ENCODE results near the gene GBF1.

GBF1 gene

GRCh38 chr10:102354451-102354850, 109.1 kb downstream of the GBF1 start:
- no peak for DNase-seq

GRCh38 chr10:102358712-102359382, 113.5 kb downstream of the GBF1 start:
- DNase-seq, result no peak

GRCh38 chr10:102367441-102367840, 122.1 kb downstream of the GBF1 start:
- DNase-seq, result no peak

GRCh38 chr10:102368077-102368476, 122.7 kb downstream of the GBF1 start:
- no peak for DNase-seq

GRCh38 chr10:102371295-102371694, 126.0 kb downstream of the GBF1 start:
- DNase-seq, result no peak

GRCh38 chr10:102375250-102375649, 129.9 kb downstream of the GBF1 start:
- DNase-seq, result no peak

- no peak for DNase-seq
Measured at GRCh38 chr10:102375867-102376266, 130.5 kb downstream of the GBF1 start.

- DNase-seq, result no peak
Measured at GRCh38 chr10:102376901-102377300, 131.6 kb downstream of the GBF1 start.

- no peak for DNase-seq
Measured at GRCh38 chr10:102379383-102379782, 134.1 kb downstream of the GBF1 start.

- DNase-seq, result no peak
Measured at GRCh38 chr10:102381983-102382382, 136.7 kb downstream of the GBF1 start.

- no peak for DNase-seq
Measured at GRCh38 chr10:102382871-102383270, 137.5 kb downstream of the GBF1 start.

GRCh38 chr10:102384053-102384452, 138.7 kb downstream of the GBF1 start:
- no peak for DNase-seq

GRCh38 chr10:102384606-102385429, 139.5 kb downstream of the GBF1 start:
- no peak for DNase-seq

GRCh38 chr10:102389894-102390293, 144.6 kb downstream of the GBF1 start:
- DNase-seq, result no peak

- DNase-seq, result no peak
Measured at GRCh38 chr10:102392306-102392705, 147.0 kb downstream of the GBF1 start.

- DNase-seq, result no peak
Measured at GRCh38 chr10:102393411-102394078, 148.2 kb downstream of the GBF1 start.

- peak; percentile 93 to 95 for DNase-seq
Measured at GRCh38 chr10:102394079-102394800, 148.9 kb downstream of the GBF1 start.

- peak; percentile 62 to 70 for DNase-seq
Measured at GRCh38 chr10:102394801-102395399, 149.6 kb downstream of the GBF1 start.

- peak; percentile 68 to 82 for DNase-seq
Measured at GRCh38 chr10:102395400-102396316, 150.3 kb downstream of the GBF1 start, which contains the start of gene NFKB2. Gene NFKB2, plus strand, starts transcription at chr10:102395705. Its CDS starts 255 bp downstream, at chr10:102395960.

- no peak for DNase-seq
Measured at GRCh38 chr10:102396317-102396650, 151.0 kb downstream of the GBF1 start.

- DNase-seq, result no peak
Measured at GRCh38 chr10:102396730-102397151, 151.4 kb downstream of the GBF1 start.
